Neuronal stem cell (in vitro differentiated cells): ENCODE results near the gene ERP27.
A peak's percentile ranks its signal among the peaks of the same experiment; 100 is the strongest.

Source experiments
- DNase-seq: peaks from one replicate; pipeline ENCODE4 v3.0.0-alpha.2; 2013; ENCODE audit warnings: low spot score
- H2AFZ ChIP-seq: one replicate; pipeline ENCODE4 v1.6.1; 2013; ENCODE audit warnings: mild to moderate bottlenecking, low read length, inconsistent platforms
- H2AK5ac ChIP-seq: 2 replicates; pipeline ENCODE4 v1.6.1; 2013; ENCODE audit warnings: low read depth, mild to moderate bottlenecking, inconsistent platforms, low read length, moderate library complexity, mixed read lengths
- H2BK120ac ChIP-seq: 2 replicates; pipeline ENCODE4 v1.6.1; 2013; ENCODE audit warnings: low read depth, mild to moderate bottlenecking, inconsistent platforms, low read length, moderate library complexity, mixed read lengths
- H2BK12ac ChIP-seq: one replicate; pipeline ENCODE4 v1.6.1; 2013; ENCODE audit warnings: low read length, inconsistent platforms
- H2BK15ac ChIP-seq: 2 replicates; pipeline ENCODE4 v1.6.1; 2013; ENCODE audit warnings: mild to moderate bottlenecking, low read length, inconsistent platforms, mixed read lengths
- H2BK5ac ChIP-seq: one replicate; pipeline ENCODE4 v1.6.1; 2013; ENCODE audit warnings: inconsistent platforms, mild to moderate bottlenecking, low read length, moderate library complexity
- H3K14ac ChIP-seq: one replicate; pipeline ENCODE4 v1.6.1; 2013; ENCODE audit warnings: low read length, inconsistent platforms
- H3K18ac ChIP-seq: 2 replicates; pipeline ENCODE4 v1.6.1; 2013; ENCODE audit warnings: low read length, inconsistent platforms
- H3K23ac ChIP-seq: 2 replicates; pipeline ENCODE4 v1.6.1; 2013; ENCODE audit warnings: low read depth, mild to moderate bottlenecking, mixed read lengths, low read length, inconsistent platforms; ENCODE audit not compliant: poor library complexity
- H3K27ac ChIP-seq: replicated peaks from 3 replicates; pipeline ENCODE4 v1.5.1; 2013; ENCODE audit warnings: low read length, inconsistent platforms
- H3K27me3 ChIP-seq, 3 experiments: 2 replicates each; pipeline ENCODE4 v1.6.1; 2013; ENCODE audit warnings: low read length in 3 of 3, mild to moderate bottlenecking in 2 of 3, inconsistent platforms in 1 of 3, low read depth in 1 of 3, mixed read lengths in 1 of 3, moderate library complexity in 1 of 3; ENCODE audit not compliant: control insufficient read depth in 3 of 3, insufficient read depth in 3 of 3
- H3K36me3 ChIP-seq, 2 donors: replicated peaks in 1 of 2; 2 replicates each; pipeline ENCODE4 v1.6.1; 2013; ENCODE audit warnings: low read length in 2 of 2; ENCODE audit not compliant: control insufficient read depth in 2 of 2, insufficient read depth in 2 of 2
- H3K4ac ChIP-seq: 2 replicates; pipeline ENCODE4 v1.6.1; 2013; ENCODE audit warnings: inconsistent platforms, mild to moderate bottlenecking, low read length, moderate library complexity
- H3K4me1 ChIP-seq, 2 donors: 1 replicate in 1 of 2; 2 replicates in 1 of 2; pipeline ENCODE4 v1.6.1; 2013; ENCODE audit warnings: low read length in 2 of 2, low read depth in 1 of 2; ENCODE audit not compliant: control insufficient read depth in 2 of 2, insufficient read depth in 1 of 2
- H3K4me2 ChIP-seq: one replicate; pipeline ENCODE4 v1.6.1; 2013; ENCODE audit warnings: mild to moderate bottlenecking, low read length, inconsistent platforms; ENCODE audit not compliant: insufficient read depth, poor library complexity, severe bottlenecking
- H3K4me3 ChIP-seq, 2 donors: 2 replicates each; pipeline ENCODE4 v1.5.1; 2013; ENCODE audit warnings: low read length in 2 of 2, mild to moderate bottlenecking in 2 of 2, inconsistent platforms in 1 of 2, moderate library complexity in 1 of 2
- H3K79me1 ChIP-seq: one replicate; pipeline ENCODE4 v1.6.1; 2013; ENCODE audit warnings: low read depth, mild to moderate bottlenecking, inconsistent platforms, low read length, moderate library complexity
- H3K9ac ChIP-seq: one replicate; pipeline ENCODE4 v1.6.1; 2013; ENCODE audit warnings: mild to moderate bottlenecking, low read depth, low read length, inconsistent platforms; ENCODE audit not compliant: poor library complexity
- H3K9me3 ChIP-seq, 2 donors: replicated peaks in 1 of 2; 2 replicates each; pipeline versions ENCODE3 to v1.6.1; 2013; ENCODE audit warnings: low read length in 2 of 2, mild to moderate bottlenecking in 2 of 2, inconsistent platforms in 1 of 2, low read depth in 1 of 2, mixed read lengths in 1 of 2, moderate library complexity in 1 of 2; ENCODE audit not compliant: control insufficient read depth in 2 of 2, insufficient read depth in 1 of 2
- H4K8ac ChIP-seq: one replicate; pipeline ENCODE4 v1.6.1; 2013; ENCODE audit warnings: low read depth, mild to moderate bottlenecking, inconsistent platforms, low read length, moderate library complexity
- H4K91ac ChIP-seq: one replicate; pipeline ENCODE4 v1.6.1; 2013; ENCODE audit warnings: low read length, low read depth, mild to moderate bottlenecking, inconsistent platforms; ENCODE audit not compliant: poor library complexity
- WGBS, 2 donors: extraction: QIAGEN DNeasy Blood & Tissue Kit; methylation state at CpG; one replicate each; pipeline ENCODE4 v1.1.7; 2013; ENCODE audit warnings: missing lambda C conversion rate in 2 of 2, mixed read lengths in 1 of 2; ENCODE audit not compliant: insufficient read length in 2 of 2, insufficient replicate concordance in 1 of 2; ENCODE audit errors: extremely low coverage in 2 of 2; 5-methylcytosine and 5-hydroxymethylcytosine counted together

The ERP27 gene

GRCh38 chr12:14915736-14916135 lies 22.6 kb downstream of the ERP27 start:
- no CpG with 5 or more reads among the region's 2 CpGs for WGBS, 2 donors
- no peak for DNase-seq
- H3K4ac ChIP-seq: no peak overlapping the region
- no peak overlapping the region for H4K8ac ChIP-seq
- H2BK12ac ChIP-seq: no peak overlapping the region
- no peak overlapping the region for H2BK120ac ChIP-seq
- no peak overlapping the region for H2BK15ac ChIP-seq
- H2AFZ ChIP-seq: no peak overlapping the region
- no peak overlapping the region for H3K4me3 ChIP-seq
- H3K27me3 ChIP-seq: no peaks in the 10 kb centered on the region
- H3K36me3 ChIP-seq: no peaks in the 10 kb centered on the region
- no peak overlapping the region for H3K23ac ChIP-seq
- peaks cover 0 to 4% of the 10 kb centered on the region in 2 donors for H3K4me1 ChIP-seq
- no peak overlapping the region for H3K14ac ChIP-seq
- H3K9ac ChIP-seq: no peak overlapping the region
- H2BK5ac ChIP-seq: no peak overlapping the region
- H4K91ac ChIP-seq: no peak overlapping the region
- no peaks in the 10 kb centered on the region for H3K79me1 ChIP-seq
- no peak overlapping the region for H3K18ac ChIP-seq
- H3K4me2 ChIP-seq: no peak overlapping the region
- H2AK5ac ChIP-seq: no peak overlapping the region
- H3K27ac ChIP-seq: no peak overlapping the region
- H3K9me3 ChIP-seq: no peaks in the 10 kb centered on the region

GRCh38 chr12:14913381-14913781 lies 25.0 kb downstream of the ERP27 start:
- no peak overlapping the region for H2BK12ac ChIP-seq
- no peak for DNase-seq

GRCh38 chr12:14911131-14911530 lies 27.2 kb downstream of the ERP27 start:
- Histone ChIP-seq H3K36me3 (no peaks in the 10 kb centered on the region), H3K27ac (no peak overlapping the region), H4K8ac (no peak overlapping the region), H3K79me1 (no peaks in the 10 kb centered on the region), H3K9me3 (no peaks in the 10 kb centered on the region), H4K91ac (no peak overlapping the region), H3K23ac (no peak overlapping the region), H2BK15ac (no peak overlapping the region), H2BK12ac (no peak overlapping the region), H3K9ac (no peak overlapping the region), H2AFZ (no peak overlapping the region), H2AK5ac (no peak overlapping the region), H3K18ac (no peak overlapping the region), H3K27me3 (no peaks in the 10 kb centered on the region), H3K14ac (no peak overlapping the region), H3K4me1 (peaks cover 0 to 4% of the 10 kb centered on the region in 2 donors), H2BK120ac (no peak overlapping the region), H3K4me3 (no peak overlapping the region), H2BK5ac (no peak overlapping the region), H3K4me2 (no peak overlapping the region), H3K4ac (no peak overlapping the region)
- WGBS, 2 donors: no CpG with 5 or more reads among the region's 2 CpGs
- DNase-seq: no peak

More at GRCh38 chr12:14913381-14913781, 25.0 kb downstream of the ERP27 start:
- no peak overlapping the region for H3K14ac ChIP-seq
- no peak overlapping the region for H3K4me3 ChIP-seq
- no peak overlapping the region for H2BK15ac ChIP-seq
- H3K27ac ChIP-seq: no peak overlapping the region
- no peaks in the 10 kb centered on the region for H3K9me3 ChIP-seq
- no peak overlapping the region for H2AK5ac ChIP-seq
- H2BK120ac ChIP-seq: no peak overlapping the region
- peak overlapping the region; percentile 39 for H2AFZ ChIP-seq
- no peak overlapping the region for H3K9ac ChIP-seq
- H4K91ac ChIP-seq: no peak overlapping the region
- H3K36me3 ChIP-seq: no peaks in the 10 kb centered on the region
- no peaks in the 10 kb centered on the region for H3K79me1 ChIP-seq
- no peaks in the 10 kb centered on the region for H3K27me3 ChIP-seq
- H3K4me2 ChIP-seq: no peak overlapping the region
- H3K4ac ChIP-seq: no peak overlapping the region
- no peak overlapping the region for H3K18ac ChIP-seq
- no peak overlapping the region for H2BK5ac ChIP-seq
- no peak overlapping the region for H3K23ac ChIP-seq
- no peak overlapping the region for H4K8ac ChIP-seq
- H3K4me1 ChIP-seq: peaks cover 0 to 4% of the 10 kb centered on the region in 2 donors
- no CpG with 5 or more reads among the region's 4 CpGs for WGBS, 2 donors

GRCh38 chr12:14910090-14910915 lies 28.0 kb downstream of the ERP27 start:
- Histone ChIP-seq H3K4me1 (peaks cover 0 to 4% of the 10 kb centered on the region in 2 donors), H3K9ac (no peak overlapping the region), H3K4me3 (no peak overlapping the region), H2BK15ac (no peak overlapping the region), H2BK5ac (no peak overlapping the region), H4K8ac (no peak overlapping the region), H2AK5ac (no peak overlapping the region), H2BK120ac (no peak overlapping the region), H3K23ac (no peak overlapping the region), H2BK12ac (no peak overlapping the region), H3K27ac (no peak overlapping the region), H3K79me1 (no peaks in the 10 kb centered on the region), H3K9me3 (no peaks in the 10 kb centered on the region), H3K36me3 (no peaks in the 10 kb centered on the region), H3K4me2 (no peak overlapping the region), H2AFZ (peak overlapping the region; percentile 60), H3K4ac (no peak overlapping the region), H4K91ac (no peak overlapping the region), H3K27me3 (no peaks in the 10 kb centered on the region), H3K18ac (no peak overlapping the region), H3K14ac (no peak overlapping the region)
- no peak for DNase-seq
- WGBS, 2 donors: no CpG with 5 or more reads among the region's 5 CpGs
